Glutamatergic neuron (in vitro differentiated cells): ENCODE measurements around the gene CRIP1. TPM values are rescaled to one million over a fixed set of nuclear protein-coding genes. Genes with fewer than 3 reads are reported as not detected.

Experiments
- DNase-seq: peaks from one replicate; pipeline ENCODE4 v3.0.0; 2022
- H3K27ac Mint-ChIP-seq: one replicate; pipeline ENCODE4 v1.8.0; 2020; ENCODE audit warnings: mild to moderate bottlenecking, mixed read lengths, inconsistent platforms; ENCODE audit not compliant: unreplicated experiment
- H3K27me3 Mint-ChIP-seq: one replicate; pipeline ENCODE4 v1.8.0; 2020; ENCODE audit warnings: mild to moderate bottlenecking, moderate library complexity, mixed read lengths, inconsistent platforms; ENCODE audit not compliant: unreplicated experiment
- H3K36me3 Mint-ChIP-seq: one replicate; pipeline ENCODE4 v1.8.0; 2020; ENCODE audit warnings: mild to moderate bottlenecking, mixed read lengths, inconsistent platforms; ENCODE audit not compliant: unreplicated experiment
- H3K4me1 Mint-ChIP-seq: one replicate; pipeline ENCODE4 v1.8.0; 2020; ENCODE audit warnings: mild to moderate bottlenecking, low read depth, mixed read lengths, inconsistent platforms; ENCODE audit not compliant: unreplicated experiment
- H3K4me3 Mint-ChIP-seq: one replicate; pipeline ENCODE4 v1.8.0; 2020; ENCODE audit warnings: mild to moderate bottlenecking, mixed read lengths, inconsistent platforms; ENCODE audit not compliant: unreplicated experiment
- H3K9me3 Mint-ChIP-seq: one replicate; pipeline ENCODE4 v1.8.0; 2020; ENCODE audit warnings: mild to moderate bottlenecking, moderate library complexity, mixed read lengths, inconsistent platforms; ENCODE audit not compliant: unreplicated experiment
- CTCF ChIP-seq: fragments of 200-600 bp; sonication (generic); IDR thresholded peaks from one replicate; pipeline ENCODE4 v1.5.0; 2021; ENCODE audit not compliant: partially characterized antibody, unreplicated experiment
- total RNA-seq: library from RNA; stranded (reverse); fragmentation: NEBNext Ultra II Directional; extraction: Animal tissue kit (Norgen Biotek cat#: 25700); gene quantifications from one replicate; pipeline ENCODE4 v1.2.1, GENCODE V29; 2021; ENCODE audit not compliant: unreplicated experiment

CRIP1 gene
- total RNA-seq, 1 donor from 2014 or later: 49.3 TPM

GRCh38 chr14:105526776-105527380, 40.2 kb downstream of the CRIP1 start:
- Mint-ChIP-seq H3K9me3 (no peaks in the 10 kb centered on the region), H3K27ac (no peak overlapping the region), H3K27me3 (peaks cover 11% of the 10 kb centered on the region), H3K4me1 (no peaks in the 10 kb centered on the region), H3K4me3 (no peak overlapping the region), H3K36me3 (no peaks in the 10 kb centered on the region)
- TF ChIP-seq CTCF: no peak
- DNase-seq: no peak

GRCh38 chr14:105527381-105527825, 40.7 kb downstream of the CRIP1 start:
- no peak overlapping the region for H3K27ac Mint-ChIP-seq
- DNase-seq: no peak
- no peaks in the 10 kb centered on the region for H3K9me3 Mint-ChIP-seq
- H3K36me3 Mint-ChIP-seq: no peaks in the 10 kb centered on the region
- no peaks in the 10 kb centered on the region for H3K4me1 Mint-ChIP-seq
- H3K27me3 Mint-ChIP-seq: peaks cover 12% of the 10 kb centered on the region
- no peak for TF ChIP-seq CTCF
- no peak overlapping the region for H3K4me3 Mint-ChIP-seq

- peaks cover 14% of the 10 kb centered on the region for H3K27me3 Mint-ChIP-seq
- H3K9me3 Mint-ChIP-seq: peaks cover 2% of the 10 kb centered on the region
- no peaks in the 10 kb centered on the region for H3K4me1 Mint-ChIP-seq
- peak; percentile 75 for TF ChIP-seq CTCF
- H3K4me3 Mint-ChIP-seq: no peak overlapping the region
- H3K27ac Mint-ChIP-seq: no peak overlapping the region
- no peaks in the 10 kb centered on the region for H3K36me3 Mint-ChIP-seq
- peak; percentile 84 for DNase-seq
Observed at GRCh38 chr14:105527826-105528585, 41.3 kb downstream of the CRIP1 start.

GRCh38 chr14:105528586-105529318, 42.1 kb downstream of the CRIP1 start:
- Mint-ChIP-seq H3K36me3 (no peaks in the 10 kb centered on the region), H3K4me3 (no peak overlapping the region), H3K9me3 (peaks cover 4% of the 10 kb centered on the region), H3K27me3 (peaks cover 16% of the 10 kb centered on the region), H3K27ac (no peak overlapping the region), H3K4me1 (no peaks in the 10 kb centered on the region)
- no peak for TF ChIP-seq CTCF
- DNase-seq: no peak

- no peak for TF ChIP-seq CTCF
- H3K4me3 Mint-ChIP-seq: no peak overlapping the region
- H3K9me3 Mint-ChIP-seq: peaks cover 7% of the 10 kb centered on the region
Observed at GRCh38 chr14:105529319-105529568, 42.6 kb downstream of the CRIP1 start.

More at GRCh38 chr14:105529319-105529568, 42.6 kb downstream of the CRIP1 start:
- DNase-seq: no peak
- Mint-ChIP-seq H3K27me3 (peaks cover 18% of the 10 kb centered on the region), H3K36me3 (no peaks in the 10 kb centered on the region), H3K4me1 (no peaks in the 10 kb centered on the region), H3K27ac (no peak overlapping the region)
